Activated CD4-positive, alpha-beta T cell treated with anti-CD3 and anti-CD28 coated beads, Interleukin-2, amount 50 U/mL, for 24 hours (primary cell): ENCODE measurements around the gene PYGM.

Experiments
- DNase-seq, 2 donors: peaks; one replicate each; pipeline ENCODE4 v3.0.0-alpha.2; 2020; ENCODE audit warnings: low read depth in 1 of 2, low spot score in 1 of 2

The PYGM gene

GRCh38 chr11:64768300-64768694, 8.5 kb upstream of the PYGM start:
- no peak for DNase-seq

GRCh38 chr11:64767344-64768299, 7.8 kb upstream of the PYGM start:
- DNase-seq: peak; percentile 63 to 75

GRCh38 chr11:64766881-64767280, 7.1 kb upstream of the PYGM start:
- no peak for DNase-seq

- no peak for DNase-seq
These were observed 6.3 kb upstream of the PYGM start for GRCh38 chr11:64765851-64766665.

GRCh38 chr11:64765291-64765850, 5.6 kb upstream of the PYGM start:
- no peak for DNase-seq

GRCh38 chr11:64764753-64765152, 5.0 kb upstream of the PYGM start:
- DNase-seq: no peak

- no peak for DNase-seq
These were observed 4.4 kb upstream of the PYGM start for GRCh38 chr11:64764040-64764611.

- DNase-seq: no peak
These were observed 3.8 kb upstream of the PYGM start for GRCh38 chr11:64763526-64764039.

- no peak for DNase-seq
These were observed 3.1 kb upstream of the PYGM start for GRCh38 chr11:64762674-64763525.

- DNase-seq: no peak
These were observed 2.5 kb upstream of the PYGM start for GRCh38 chr11:64762277-64762673.

- DNase-seq: no peak
These were observed 1.1 kb upstream of the PYGM start for GRCh38 chr11:64760759-64761420.

- DNase-seq: no peak
These were observed 548 bp downstream of the PYGM start for GRCh38 chr11:64759131-64759721.

GRCh38 chr11:64758330-64759079, 1.3 kb downstream of the PYGM start:
- DNase-seq: no peak

- DNase-seq: no peak
These were observed 2.0 kb downstream of the PYGM start for GRCh38 chr11:64757549-64758329.

GRCh38 chr11:64755681-64756361, 4.0 kb downstream of the PYGM start:
- no peak for DNase-seq

GRCh38 chr11:64754919-64755662, 4.7 kb downstream of the PYGM start:
- no peak for DNase-seq
